H9 (cell line): ENCODE results near the gene PIEZO2. TPM values are rescaled to one million over a fixed set of nuclear protein-coding genes. Genes with fewer than 3 reads are reported as not detected.

Experiments used
- DNase-seq: peaks from one replicate; pipeline ENCODE4 v3.0.0-alpha.2; 2017
- H2AFZ ChIP-seq: one replicate; pipeline ENCODE4 v1.6.1; 2013; ENCODE audit warnings: mild to moderate bottlenecking, low read length, control low read depth, moderate library complexity
- H2AK5ac ChIP-seq: 2 replicates; pipeline ENCODE4 v1.6.1; 2013; ENCODE audit warnings: low read length, control low read depth, mixed read lengths; ENCODE audit not compliant: insufficient read length
- H2BK120ac ChIP-seq: one replicate; pipeline ENCODE4 v1.6.1; 2013; ENCODE audit warnings: low read depth, mild to moderate bottlenecking, low read length, control low read depth, inconsistent platforms; ENCODE audit not compliant: poor library complexity, severe bottlenecking
- H2BK12ac ChIP-seq: 2 replicates; pipeline ENCODE4 v1.6.1; 2013; ENCODE audit warnings: low read length, control low read depth, mixed read lengths, low read depth; ENCODE audit not compliant: insufficient read length
- H2BK15ac ChIP-seq: 2 replicates; pipeline ENCODE4 v1.6.1; 2013; ENCODE audit warnings: low read depth, low read length, control low read depth
- H2BK20ac ChIP-seq: one replicate; pipeline ENCODE4 v1.6.1; 2013; ENCODE audit warnings: low read depth, mild to moderate bottlenecking, low read length, control low read depth, inconsistent platforms; ENCODE audit not compliant: poor library complexity, severe bottlenecking
- H2BK5ac ChIP-seq: 2 replicates; pipeline ENCODE4 v1.6.1; 2013; ENCODE audit warnings: low read length, control low read depth, mixed read lengths; ENCODE audit not compliant: insufficient read length
- H3K14ac ChIP-seq: 2 replicates; pipeline ENCODE4 v1.6.1; 2013; ENCODE audit warnings: low read length, control low read depth; ENCODE audit not compliant: insufficient read depth
- H3K18ac ChIP-seq: 2 replicates; pipeline ENCODE4 v1.6.1; 2013; ENCODE audit warnings: low read depth, mild to moderate bottlenecking, mixed read lengths, low read length, control low read depth; ENCODE audit not compliant: insufficient read length
- H3K23ac ChIP-seq: 2 replicates; pipeline ENCODE4 v1.6.1; 2013; ENCODE audit warnings: low read length, control low read depth, mixed read lengths, low read depth; ENCODE audit not compliant: insufficient read length
- H3K23me2 ChIP-seq: 2 replicates; pipeline ENCODE4 v1.6.1; 2013; ENCODE audit warnings: low read depth, mild to moderate bottlenecking, mixed read lengths, low read length, control low read depth; ENCODE audit not compliant: insufficient read length, poor library complexity, severe bottlenecking
- H3K27ac ChIP-seq: 2 replicates; pipeline ENCODE4 v1.5.1; 2013; ENCODE audit warnings: low read length, control low read depth, mixed read lengths, low read depth; ENCODE audit not compliant: insufficient read length
- H3K27me3 ChIP-seq: 2 replicates; pipeline ENCODE4 v1.6.1; 2013; ENCODE audit warnings: low read length, control low read depth, inconsistent platforms; ENCODE audit not compliant: insufficient read depth
- H3K4ac ChIP-seq: 2 replicates; pipeline ENCODE4 v1.6.1; 2013; ENCODE audit warnings: low read depth, mild to moderate bottlenecking, control low read depth, inconsistent platforms, low read length, moderate library complexity
- H3K4me1 ChIP-seq: 2 replicates; pipeline ENCODE4 v1.6.1; 2013; ENCODE audit warnings: low read length, control low read depth, inconsistent platforms; ENCODE audit not compliant: insufficient read depth
- H3K4me2 ChIP-seq: 2 replicates; pipeline ENCODE4 v1.6.1; 2013; ENCODE audit warnings: low read length, control low read depth, mixed read lengths; ENCODE audit not compliant: insufficient read length, insufficient read depth
- H3K56ac ChIP-seq: 2 replicates; pipeline ENCODE4 v1.6.1; 2013; ENCODE audit warnings: low read depth, mild to moderate bottlenecking, mixed read lengths, low read length, control low read depth; ENCODE audit not compliant: insufficient read length
- H3K79me1 ChIP-seq: 2 replicates; pipeline ENCODE4 v1.6.1; 2013; ENCODE audit warnings: low read depth, mild to moderate bottlenecking, moderate library complexity, low read length, control low read depth, inconsistent platforms; ENCODE audit not compliant: insufficient read depth, poor library complexity, severe bottlenecking
- H3K79me2 ChIP-seq: 2 replicates; pipeline ENCODE4 v1.6.1; 2013; ENCODE audit warnings: low read length, control low read depth, inconsistent platforms; ENCODE audit not compliant: insufficient read depth
- H3K9ac ChIP-seq: 2 replicates; pipeline ENCODE4 v1.6.1; 2013; ENCODE audit warnings: low read length, control low read depth, mixed read lengths; ENCODE audit not compliant: insufficient read length; ENCODE audit errors: extremely low read depth
- H3K9me3 ChIP-seq: one replicate; pipeline ENCODE4 v1.6.1; 2013; ENCODE audit warnings: low read depth, low read length, inconsistent platforms; ENCODE audit not compliant: control insufficient read depth
- H3T11ph ChIP-seq: one replicate; pipeline ENCODE4 v1.6.1; 2013; ENCODE audit warnings: mild to moderate bottlenecking, low read length, control low read depth, inconsistent platforms
- H4K20me1 ChIP-seq: one replicate; pipeline ENCODE4 v1.6.1; 2013; ENCODE audit not compliant: control insufficient read depth, insufficient read length, insufficient read depth
- H4K5ac ChIP-seq: 2 replicates; pipeline ENCODE4 v1.6.1; 2013; ENCODE audit warnings: low read depth, mild to moderate bottlenecking, mixed read lengths, low read length, control low read depth; ENCODE audit not compliant: insufficient read length
- H4K8ac ChIP-seq: replicated peaks from 2 replicates; pipeline ENCODE4 v1.6.1; 2013; ENCODE audit warnings: low read length, control low read depth, mixed read lengths, low read depth; ENCODE audit not compliant: insufficient read length
- H4K91ac ChIP-seq: 2 replicates; pipeline ENCODE4 v1.6.1; 2013; ENCODE audit warnings: low read depth, mild to moderate bottlenecking, moderate library complexity, mixed read lengths, low read length, control low read depth; ENCODE audit not compliant: insufficient read length
- H3K27ac Mint-ChIP-seq, 3 experiments: 2 replicates in 2 of 3; 3 replicates in 1 of 3; pipeline ENCODE4 v1.8.0; 2020 to 2021; ENCODE audit warnings: mixed read lengths in 3 of 3, mild to moderate bottlenecking in 1 of 3, moderate library complexity in 1 of 3
- H3K27me3 Mint-ChIP-seq: 2 replicates; pipeline ENCODE4 v1.8.0; 2021; ENCODE audit warnings: low read depth, mild to moderate bottlenecking, moderate library complexity, mixed read lengths
- H3K36me3 Mint-ChIP-seq, 3 experiments: 2 replicates in 2 of 3; 3 replicates in 1 of 3; pipeline ENCODE4 v1.8.0; 2020 to 2021; ENCODE audit warnings: low read depth in 3 of 3, mixed read lengths in 3 of 3; ENCODE audit not compliant: insufficient read depth in 1 of 3
- H3K4me1 Mint-ChIP-seq, 2 experiments: 2 replicates each; pipeline ENCODE4 v1.8.0; 2020; ENCODE audit warnings: mixed read lengths in 2 of 2
- H3K4me3 Mint-ChIP-seq, 2 experiments: 2 replicates in 1 of 2; 3 replicates in 1 of 2; pipeline ENCODE4 v1.8.0; 2020 to 2021; ENCODE audit warnings: mild to moderate bottlenecking in 2 of 2, mixed read lengths in 2 of 2, moderate library complexity in 1 of 2
- H3K9me3 Mint-ChIP-seq, 2 experiments: 2 replicates in 1 of 2; 3 replicates in 1 of 2; pipeline ENCODE4 v1.8.0; 2020; ENCODE audit warnings: mild to moderate bottlenecking in 2 of 2, mixed read lengths in 2 of 2, moderate library complexity in 1 of 2
- CTCF ChIP-seq: fragments of 200-600 bp; sonication (generic); conservative IDR thresholded peaks from 3 replicates; pipeline ENCODE4 v1.8.0; 2021; ENCODE audit warnings: antibody characterized with exemption, mild to moderate bottlenecking
- WGBS: extraction: QIAGEN DNeasy Blood & Tissue Kit; methylation state at CpG from one replicate; pipeline ENCODE4 v1.1.7; 2013; ENCODE audit warnings: missing lambda C conversion rate, low lambda C conversion rate, mixed read lengths; ENCODE audit not compliant: insufficient read length; ENCODE audit errors: extremely low coverage; 5-methylcytosine and 5-hydroxymethylcytosine counted together
- total RNA-seq: library from RNA; stranded (reverse); gene quantifications from 2 replicates; pipeline ENCODE4 v1.2.1, GENCODE V29; 2021

Gene PIEZO2
- total RNA-seq, 1 experiment from 2014 or later, result 3.9 TPM

GRCh38 chr18:10842861-10843260 is 306.5 kb downstream of the PIEZO2 start:
- no peak overlapping the region for H3K56ac ChIP-seq
- H3K23ac ChIP-seq, result no peak overlapping the region
- Mint-ChIP-seq H3K27me3 (no peaks in the 10 kb centered on the region), H3K4me3 (no peak overlapping the region), H3K27ac (no peak overlapping the region), H3K9me3 (peaks cover 5 to 8% of the 10 kb centered on the region in 2 experiments), H3K4me1 (peaks cover 9 to 11% of the 10 kb centered on the region in 2 experiments), H3K36me3 (peaks cover 8 to 12% (median 10%) of the 10 kb centered on the region in 3 experiments)
- no peak for DNase-seq
- no peak overlapping the region for H2BK12ac ChIP-seq
- TF ChIP-seq CTCF, result no peak
- H3K79me2 ChIP-seq, result no peaks in the 10 kb centered on the region
- no peak overlapping the region for H2BK15ac ChIP-seq
- no peak overlapping the region for H2BK120ac ChIP-seq
- no peak overlapping the region for H3K27ac ChIP-seq
- H2AK5ac ChIP-seq, result no peak overlapping the region
- no peak overlapping the region for H3K14ac ChIP-seq
- H3K18ac ChIP-seq, result no peak overlapping the region
- no peaks in the 10 kb centered on the region for H3K9me3 ChIP-seq
- H3K23me2 ChIP-seq, result no peaks in the 10 kb centered on the region
- H3K9ac ChIP-seq, result no peak overlapping the region
- H3K4me1 ChIP-seq, result peaks cover 5% of the 10 kb centered on the region; the same call in 1 of the 2 replicates
- H4K91ac ChIP-seq, result no peak overlapping the region
- no peak overlapping the region for H4K8ac ChIP-seq
- H3K27me3 ChIP-seq, result no peaks in the 10 kb centered on the region
- no peak overlapping the region for H3K4ac ChIP-seq
- no peak overlapping the region for H3K4me2 ChIP-seq
- no peaks in the 10 kb centered on the region for H4K20me1 ChIP-seq
- H2AFZ ChIP-seq, result no peak overlapping the region
- H3K79me1 ChIP-seq, result no peaks in the 10 kb centered on the region
- no peak overlapping the region for H2BK5ac ChIP-seq
- no CpG with 5 or more reads among the region's 1 CpG for WGBS
- no peak overlapping the region for H4K5ac ChIP-seq
- H2BK20ac ChIP-seq, result no peak overlapping the region
- no peak overlapping the region for H3T11ph ChIP-seq
